Muscle of arm (tissue), 12 donors: ENCODE measurements around the gene SLC46A3. TPM values are rescaled to one million over a fixed set of nuclear protein-coding genes. Genes with fewer than 3 reads are reported as not detected.

ENCODE experiments used
- polyA plus RNA-seq, 12 donors: library from polyadenylated mRNA; unstranded; fragments of 120-200 nt; gene quantifications; one replicate each; pipeline ENCODE4 v1.2.1, GENCODE V29; 2013; ENCODE audit not compliant: insufficient read length in 12 of 12

SLC46A3 gene
- polyA plus RNA-seq, 12 donors: 1.1 to 12.8 (median 1.5) TPM; not detected in 1

Other genes starting within 250 kb of the SLC46A3 start
- 10 to 100 TPM in 11 of 12 donors, not detected in 1; 14.2 to 25.9 (median 16.6) TPM for gene FLT1, start 223.8 kb downstream of the SLC46A3 start, polyA plus RNA-seq
- 10 to 100 TPM in 11 of 12 donors, not detected in 1; 34.2 to 82.4 (median 70.5) TPM for gene POMP, start 59.8 kb downstream of the SLC46A3 start, polyA plus RNA-seq
- 10 to 100 TPM in 11 of 12 donors, not detected in 1; 12.9 to 33.6 (median 20.1) TPM for gene MTUS2, start 101.4 kb upstream of the SLC46A3 start, polyA plus RNA-seq